H1 (cell line): ENCODE data around the gene TTC38. TPM values are rescaled to one million over a fixed set of nuclear protein-coding genes. Genes with fewer than 3 reads are reported as not detected.

ENCODE experiments used
- CHD1 ChIP-seq: IDR thresholded peaks from 2 replicates; pipeline ENCODE4 v1.6.1; 2012; ENCODE audit warnings: low read depth, low read length, improper control_type of control experiment
- GABPA ChIP-seq: IDR thresholded peaks from 2 replicates; pipeline ENCODE4 v1.6.1; 2011; ENCODE audit warnings: mild to moderate bottlenecking, low read length, moderate library complexity, borderline replicate concordance; ENCODE audit not compliant: insufficient read depth
- KDM4A ChIP-seq: IDR thresholded peaks from one replicate; pipeline ENCODE4 v1.7.1; 2012; ENCODE audit warnings: low read depth, mild to moderate bottlenecking, moderate library complexity, low read length, inconsistent platforms; ENCODE audit not compliant: severe bottlenecking
- SUZ12 ChIP-seq: fragments of 200-600 bp; sonication (generic); IDR thresholded peaks from 2 replicates; pipeline ENCODE4 v1.6.1; 2012; ENCODE audit warnings: mild to moderate bottlenecking, inconsistent platforms, low read length, moderate library complexity, mixed read lengths
- polyA plus RNA-seq, 7 experiments: library from polyadenylated mRNA; depleted of rRNA in 3 of 7; stranded (reverse) in 5 of 7; unstranded in 2 of 7; fragments of >200 nt in 5 of 7; fragments of 200-250 nt in 2 of 7; gene quantifications; 1 replicate in 5 of 7; 2 replicates in 1 of 7; 4 replicates in 1 of 7; pipeline versions ENCODE4 v1.2.1 to v1.2.3, GENCODE V29; 2011 to 2013; ENCODE audit warnings: missing spikeins in 2 of 7, mixed read lengths in 2 of 7
- total RNA-seq: library from RNA; stranded (reverse); fragmentation: NEBNext Ultra II Directional; extraction: Animal tissue kit (Norgen Biotek cat#: 25700); gene quantifications from 2 replicates; pipeline ENCODE4 v1.2.1, GENCODE V29; 2021

Gene TTC38
- total and polyA plus RNA-seq, 2 of the 8 experiments (the other 6 are each of a cell fraction or from before 2014, with no cell fraction given), result 25.3 to 34.8 TPM

DNA sequence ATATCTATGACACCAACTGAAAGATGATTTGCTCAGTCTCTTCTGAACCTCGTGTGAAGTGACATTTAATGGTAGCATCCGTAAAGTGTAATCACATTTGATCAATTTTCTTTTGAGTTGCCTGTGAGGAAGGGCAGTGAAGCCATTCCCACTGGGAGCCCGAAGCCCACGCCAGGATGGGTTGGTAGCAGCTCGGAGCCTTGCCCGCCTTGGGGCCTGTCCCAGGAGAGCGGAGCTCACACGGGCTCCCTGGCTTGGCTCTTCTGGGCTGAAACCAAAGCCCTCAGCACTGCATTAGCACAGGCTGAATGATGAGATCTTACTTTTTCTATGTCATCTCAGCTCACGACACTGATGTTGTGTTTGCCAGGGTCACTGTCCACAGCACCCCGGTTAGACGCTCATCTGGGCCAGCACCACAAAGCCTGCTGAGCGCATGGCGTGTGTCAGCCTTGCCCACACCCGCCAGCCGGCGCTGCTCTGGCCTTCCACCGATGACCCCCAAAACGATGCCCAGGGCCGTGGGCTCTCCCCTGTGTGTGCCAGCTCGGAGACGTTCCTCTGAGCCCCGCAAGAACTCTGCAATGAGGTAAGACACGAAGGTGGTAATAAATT is 58.4 kb downstream of the TTC38 start (continued):
- TF ChIP-seq SUZ12 (no peak), KDM4A (no peak), GABPA (no peak), CHD1 (no peak)
